Esophagus muscularis mucosa (tissue), 3 donors: ENCODE data around the gene WNT3.

Experiments
- CTCF ChIP-seq, 3 experiments: fragments of 200-600 bp in 2 of 3; fragments of 450-650 bp in 1 of 3; sonication (generic) in 2 of 3; IDR thresholded peaks; one replicate each; pipeline ENCODE4 v1.5.1; 2017 to 2019; ENCODE audit warnings: antibody characterized with exemption in 3 of 3, mild to moderate bottlenecking in 2 of 3, moderate library complexity in 1 of 3
- POLR2A ChIP-seq: fragments of 450-650 bp; IDR thresholded peaks from one replicate; pipeline ENCODE4 v1.6.1; 2017; ENCODE audit warnings: antibody characterized with exemption, moderate library complexity, mild to moderate bottlenecking, low read depth
- POLR2AphosphoS5 ChIP-seq, 2 donors: sonication (generic); formaldehyde crosslinking; IDR thresholded peaks; one replicate each; pipeline ENCODE4 v1.6.1; 2017; ENCODE audit warnings: antibody characterized with exemption in 2 of 2

DNA sequence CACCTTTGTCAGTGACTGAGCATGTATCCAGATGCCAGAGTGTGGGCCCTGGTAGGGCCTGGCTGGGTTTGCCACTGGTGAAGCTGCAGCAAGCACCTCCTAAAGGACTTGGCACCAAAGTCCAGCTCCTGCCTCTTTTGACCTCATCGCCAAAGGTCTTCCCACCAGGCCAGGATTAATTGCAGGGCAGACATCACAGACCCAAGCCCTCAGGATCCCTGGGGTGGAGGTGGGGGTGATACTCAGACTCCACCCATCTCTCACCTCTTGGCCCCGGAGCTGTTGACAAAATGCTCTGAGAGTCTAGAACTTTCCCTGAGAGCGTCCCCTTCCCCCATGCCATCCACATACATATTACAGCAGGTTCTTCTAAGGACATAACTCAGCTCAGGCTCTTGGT is 4.6 kb downstream of the WNT3 start:
- TF ChIP-seq POLR2AphosphoS5 (IDR thresholded peaks at IDR 0.05), result no peak
- no peak for TF ChIP-seq POLR2A
- no peak for TF ChIP-seq CTCF (IDR thresholded peaks at IDR 0.05)
